Erythroblast (primary cell): ENCODE measurements around the gene ARV1.

Experiments
- GATA1 ChIP-seq: IDR thresholded peaks from 2 replicates; pipeline ENCODE4 v1.6.1; 2011; ENCODE audit warnings: low read depth, mild to moderate bottlenecking, control low read depth, low read length, moderate library complexity
- POLR2A ChIP-seq: IDR thresholded peaks from 2 replicates; pipeline ENCODE4 v1.6.1; 2011; ENCODE audit warnings: mild to moderate bottlenecking, low read length

- TF ChIP-seq POLR2A (no peak), GATA1 (no peak)
Measured at GRCh38 chr1:230982696-230983095, 3.8 kb downstream of the ARV1 start.
